GM20431 (cell line): Measurements from ENCODE around the gene TALDO1.

Source experiments
- in situ Hi-C: fragments of 300-500 bp; cut with MseI, MboI; formaldehyde crosslinking; loops from one replicate; pipeline ENCODE4 v1.15.0; 2020; ENCODE audit warnings: low sequenced_read_pairs; ENCODE audit not compliant: unreplicated experiment

Gene TALDO1

DNA sequence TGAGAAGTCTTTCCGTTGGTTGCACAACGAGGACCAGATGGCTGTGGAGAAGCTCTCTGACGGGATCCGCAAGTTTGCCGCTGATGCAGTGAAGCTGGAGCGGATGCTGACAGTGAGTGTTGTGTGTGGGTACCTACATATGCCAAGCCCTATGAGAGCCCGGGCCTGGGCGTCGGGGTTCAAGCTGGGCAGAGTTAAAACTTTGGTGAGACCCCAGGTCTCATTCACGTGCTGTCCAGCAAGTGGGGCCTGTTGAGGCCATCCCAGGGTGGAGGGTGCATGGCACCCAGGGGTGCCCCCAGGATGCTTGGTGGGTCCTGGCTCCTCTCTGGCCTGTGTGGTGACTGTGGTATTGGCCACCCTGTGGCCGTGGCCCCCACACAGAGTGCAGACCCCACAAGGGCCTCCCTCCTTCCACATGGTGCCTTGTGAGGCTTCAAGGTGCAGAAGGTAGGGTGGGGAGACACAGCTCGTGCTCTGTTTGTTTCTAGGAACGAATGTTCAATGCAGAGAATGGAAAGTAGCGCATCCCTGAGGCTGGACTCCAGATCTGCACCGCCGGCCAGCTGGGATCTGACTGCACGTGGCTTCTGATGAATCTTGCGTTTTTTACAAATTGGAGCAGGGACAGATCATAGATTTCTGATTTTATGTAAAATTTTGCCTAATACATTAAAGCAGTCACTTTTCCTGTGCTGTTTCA lies 17.2 kb downstream of the TALDO1 start:
- in situ Hi-C loops = no loop called here

DNA sequence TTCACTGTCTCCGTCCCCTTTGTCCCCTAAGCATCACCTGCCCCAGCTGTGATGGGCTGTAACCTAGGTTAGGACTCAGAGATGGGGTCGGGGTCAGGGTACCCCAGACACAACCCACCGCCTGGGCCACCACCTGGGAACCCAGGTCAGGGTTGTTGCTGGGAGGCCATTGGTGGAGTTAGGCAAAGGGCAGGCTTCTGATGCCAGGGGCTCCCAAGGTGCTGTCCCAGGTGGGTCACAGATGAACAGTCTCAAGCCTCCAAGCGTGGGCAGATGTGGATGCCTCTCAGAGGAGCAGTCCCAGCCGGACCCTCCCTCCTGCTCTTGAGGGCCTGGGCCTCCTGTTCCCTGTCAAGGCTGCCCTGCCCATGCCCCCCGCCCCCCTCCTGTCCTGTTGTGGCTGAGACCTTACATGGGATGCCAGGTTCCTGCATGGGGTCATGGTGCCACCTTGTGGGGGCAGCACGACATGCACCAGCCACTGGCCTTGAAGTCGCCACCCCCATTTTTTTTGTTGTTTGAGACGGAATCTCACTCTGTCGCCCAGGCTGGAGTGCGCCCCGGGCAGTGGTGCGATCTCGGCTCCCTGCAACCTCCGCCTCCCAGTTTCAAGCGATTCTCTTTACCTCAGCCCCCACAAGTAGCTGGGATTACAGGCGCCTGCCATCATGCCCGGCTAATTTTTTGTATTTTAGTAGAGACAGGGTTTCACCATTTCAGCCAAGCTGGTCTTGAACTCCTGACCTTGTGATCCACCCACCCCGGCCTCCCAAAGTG lies 17.9 kb downstream of the TALDO1 start:
- in situ Hi-C loops = no loop called here

DNA sequence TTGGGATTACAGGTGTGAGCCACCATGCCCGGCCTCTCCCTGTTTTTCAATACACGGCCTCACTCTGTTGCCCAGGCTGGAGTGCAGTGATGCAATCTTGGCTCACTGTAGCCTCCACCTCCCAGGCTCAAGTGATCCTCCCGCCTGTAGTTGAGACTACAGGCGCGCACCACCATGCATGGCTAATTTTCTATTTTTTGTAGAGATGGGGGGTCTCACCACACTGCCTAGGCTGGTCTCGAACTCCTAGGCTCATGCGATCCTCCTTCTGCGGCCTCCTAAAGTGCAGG lies 18.5 kb downstream of the TALDO1 start:
- in situ Hi-C loops = no loop called here

DNA sequence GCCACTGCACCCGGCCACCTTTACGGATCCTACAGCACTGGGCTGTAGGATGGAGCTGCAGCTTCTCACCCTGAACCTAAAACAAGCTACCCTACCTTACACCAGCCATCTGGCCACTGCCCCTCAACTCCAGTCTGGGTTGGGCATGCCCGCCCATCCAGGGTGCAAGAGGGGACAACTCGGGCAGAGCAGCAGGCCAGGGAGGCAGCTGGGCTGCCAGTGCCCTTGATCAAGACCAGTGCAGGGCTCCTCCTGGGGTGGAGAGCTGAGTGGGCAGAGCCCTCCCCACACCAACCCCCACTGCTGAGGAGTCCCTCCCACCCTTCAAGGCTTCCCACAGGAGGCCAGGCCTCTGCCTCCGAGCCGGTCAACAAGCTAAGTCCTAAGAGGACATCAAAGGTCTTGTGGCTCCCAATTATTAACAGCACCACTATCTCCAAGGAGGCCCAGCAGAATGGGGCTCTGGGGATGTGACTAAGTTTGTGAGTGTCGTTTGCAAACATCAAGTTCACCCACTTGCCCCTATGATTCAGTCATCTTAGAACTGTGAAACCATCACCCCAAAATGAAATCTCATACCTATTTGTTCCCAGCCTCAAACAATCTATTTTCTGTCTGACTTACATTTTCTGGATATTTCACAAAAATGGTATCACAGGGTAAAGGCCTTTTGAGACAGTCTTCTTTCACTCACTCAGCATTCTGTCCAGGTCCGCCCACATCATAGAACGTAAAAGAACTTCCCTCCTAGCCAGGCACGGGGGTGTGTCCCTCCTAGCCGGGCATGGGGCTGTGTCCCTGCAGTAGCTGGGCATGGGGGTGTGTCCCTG lies 19.1 kb downstream of the TALDO1 start:
- in situ Hi-C loops = no loop called here

DNA sequence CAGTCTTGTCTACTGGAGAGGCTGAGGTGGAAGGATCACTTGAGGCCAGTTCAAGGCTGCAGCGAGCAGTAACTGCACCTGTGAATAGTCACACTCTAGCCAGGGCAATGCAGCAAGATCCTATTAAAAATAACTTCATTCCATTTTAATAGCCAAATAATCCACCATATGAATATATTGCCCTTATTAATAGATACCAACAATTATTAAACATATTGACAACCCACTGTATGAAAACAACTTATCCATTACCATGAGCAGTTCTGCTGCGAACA lies 19.6 kb downstream of the TALDO1 start:
- in situ Hi-C loops = no loop called here

DNA sequence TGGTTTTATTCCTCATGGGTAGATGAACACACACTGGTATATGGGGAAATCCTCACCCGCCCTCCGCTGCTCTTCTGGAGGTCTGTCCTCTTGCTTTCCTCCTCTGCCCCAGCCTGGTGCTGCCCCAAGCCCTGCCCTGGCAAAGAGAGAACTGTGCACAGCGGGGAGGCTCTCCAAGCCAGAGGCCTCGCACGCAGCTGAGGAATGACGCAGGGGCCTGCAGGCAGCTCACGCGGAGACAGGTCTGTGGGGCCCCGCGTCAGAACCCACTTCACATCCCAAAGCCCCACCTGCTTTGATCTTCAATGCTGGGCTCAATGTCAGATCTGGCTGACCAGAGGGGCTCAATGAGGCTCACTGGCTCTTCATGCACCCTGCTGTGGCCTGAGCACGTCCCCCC lies 20.0 kb downstream of the TALDO1 start:
- in situ Hi-C loops = no loop called here

DNA sequence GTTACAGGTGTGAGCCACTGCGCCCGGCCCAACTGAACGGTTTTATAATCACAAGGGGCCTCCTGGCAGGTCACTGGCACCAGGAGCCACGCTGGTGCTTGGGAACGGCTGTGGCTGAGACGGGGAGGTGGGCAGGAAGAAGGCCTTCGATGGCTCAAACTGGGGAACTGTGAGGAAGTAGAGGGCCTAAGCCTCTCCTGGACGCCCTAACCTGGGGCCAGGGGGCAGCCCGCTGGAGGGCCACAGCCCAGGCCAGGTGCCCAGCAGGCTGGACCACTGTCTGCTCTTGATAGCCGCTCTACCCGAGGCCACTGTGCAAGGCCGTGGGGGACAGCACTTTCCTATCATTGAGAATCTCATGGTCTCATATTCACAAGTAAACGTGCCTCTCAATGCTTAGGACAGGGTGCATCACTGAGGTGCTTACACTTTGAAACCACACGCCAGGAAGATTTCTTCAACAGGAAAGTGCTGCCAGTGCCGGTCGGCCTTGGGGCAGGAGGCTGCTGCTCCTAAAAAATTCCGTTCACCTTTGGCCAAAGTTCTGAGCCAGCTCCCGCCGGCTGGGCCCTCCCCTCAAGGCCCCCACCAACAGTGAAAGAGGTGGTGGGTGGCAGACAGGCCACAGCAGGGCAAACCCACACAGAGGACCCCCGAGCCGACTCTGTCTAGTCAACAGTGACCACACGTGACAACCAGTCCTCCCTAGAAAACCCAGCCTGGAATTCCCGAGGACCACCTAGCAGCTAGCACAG lies 22.8 kb downstream of the TALDO1 start:
- in situ Hi-C loops = no loop called here

DNA sequence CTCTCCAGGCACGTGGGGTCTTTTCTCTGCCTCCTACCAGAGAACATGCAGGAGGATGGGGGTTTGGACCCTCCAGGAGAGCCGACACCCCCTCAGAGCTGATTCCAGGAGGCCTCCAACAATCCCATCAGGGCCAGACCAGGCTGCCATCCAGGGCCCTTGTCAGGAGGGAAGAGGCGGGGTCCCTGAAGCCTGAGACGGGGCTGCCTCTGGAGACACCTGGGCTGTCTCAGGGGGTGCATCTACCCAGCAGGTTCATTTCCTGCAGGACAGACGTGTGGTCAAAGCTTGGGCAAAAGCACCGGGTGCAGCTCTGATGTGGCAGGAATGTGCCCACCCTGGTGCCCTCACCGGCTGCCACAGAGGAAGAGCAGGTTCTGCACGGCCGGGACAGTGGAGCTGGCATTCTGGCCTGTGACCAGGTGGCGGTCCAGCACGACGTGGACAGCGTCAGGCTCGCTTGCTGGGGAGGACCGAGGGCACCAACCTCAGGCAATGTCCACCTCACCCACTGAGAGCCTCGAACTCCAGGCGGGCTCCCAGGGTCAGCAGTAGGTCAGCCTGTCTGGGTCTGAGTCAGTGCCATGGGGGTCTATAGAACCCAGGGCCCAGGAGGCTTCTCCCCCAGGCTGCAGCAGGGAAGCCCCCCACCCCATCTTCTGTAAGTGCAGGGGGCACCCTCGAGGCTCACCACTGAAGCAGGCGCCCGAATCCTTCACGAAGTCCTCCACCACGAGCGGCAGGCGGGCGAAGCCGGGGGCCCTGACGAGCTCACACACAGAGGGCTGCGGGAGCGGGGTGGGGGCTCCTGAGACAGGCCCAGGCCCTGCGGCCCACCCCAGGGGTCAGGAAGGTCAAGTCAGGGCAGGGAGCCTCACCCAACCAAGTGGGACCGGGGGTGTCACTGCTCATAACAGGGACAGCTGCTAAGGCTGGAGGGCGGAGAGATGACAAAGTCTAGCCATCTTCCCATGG lies 23.7 kb downstream of the TALDO1 start:
- in situ Hi-C loops = no loop called here

DNA sequence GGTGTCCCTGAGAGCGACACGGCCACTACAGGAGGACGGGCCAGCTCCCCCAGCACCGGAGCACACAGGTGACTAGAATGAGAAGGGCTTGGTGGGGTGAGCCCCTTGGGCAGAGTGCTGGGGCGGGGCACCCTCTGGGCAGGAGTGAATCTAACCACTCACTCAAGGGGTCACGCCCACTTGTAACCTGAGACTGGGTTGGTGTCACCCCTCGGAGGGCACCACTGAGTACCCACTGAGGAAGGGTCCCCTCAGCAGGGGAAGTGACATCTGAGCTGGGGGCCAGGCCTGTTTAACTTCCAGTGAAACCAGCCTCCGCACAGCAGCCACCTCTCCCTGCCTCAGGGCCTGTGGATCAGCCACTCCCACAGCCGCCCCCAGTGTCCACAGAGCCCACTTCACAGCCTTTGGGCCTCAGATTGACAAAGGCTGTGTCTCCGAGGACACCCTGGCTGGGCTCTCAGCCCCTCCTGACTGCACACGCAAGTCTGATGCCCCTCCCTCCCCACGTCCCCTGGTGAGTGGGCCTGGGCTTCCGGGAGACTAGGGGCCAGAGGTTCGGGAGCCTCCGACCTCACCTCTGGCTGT lies 24.4 kb downstream of the TALDO1 start:
- in situ Hi-C loops = no loop called here

DNA sequence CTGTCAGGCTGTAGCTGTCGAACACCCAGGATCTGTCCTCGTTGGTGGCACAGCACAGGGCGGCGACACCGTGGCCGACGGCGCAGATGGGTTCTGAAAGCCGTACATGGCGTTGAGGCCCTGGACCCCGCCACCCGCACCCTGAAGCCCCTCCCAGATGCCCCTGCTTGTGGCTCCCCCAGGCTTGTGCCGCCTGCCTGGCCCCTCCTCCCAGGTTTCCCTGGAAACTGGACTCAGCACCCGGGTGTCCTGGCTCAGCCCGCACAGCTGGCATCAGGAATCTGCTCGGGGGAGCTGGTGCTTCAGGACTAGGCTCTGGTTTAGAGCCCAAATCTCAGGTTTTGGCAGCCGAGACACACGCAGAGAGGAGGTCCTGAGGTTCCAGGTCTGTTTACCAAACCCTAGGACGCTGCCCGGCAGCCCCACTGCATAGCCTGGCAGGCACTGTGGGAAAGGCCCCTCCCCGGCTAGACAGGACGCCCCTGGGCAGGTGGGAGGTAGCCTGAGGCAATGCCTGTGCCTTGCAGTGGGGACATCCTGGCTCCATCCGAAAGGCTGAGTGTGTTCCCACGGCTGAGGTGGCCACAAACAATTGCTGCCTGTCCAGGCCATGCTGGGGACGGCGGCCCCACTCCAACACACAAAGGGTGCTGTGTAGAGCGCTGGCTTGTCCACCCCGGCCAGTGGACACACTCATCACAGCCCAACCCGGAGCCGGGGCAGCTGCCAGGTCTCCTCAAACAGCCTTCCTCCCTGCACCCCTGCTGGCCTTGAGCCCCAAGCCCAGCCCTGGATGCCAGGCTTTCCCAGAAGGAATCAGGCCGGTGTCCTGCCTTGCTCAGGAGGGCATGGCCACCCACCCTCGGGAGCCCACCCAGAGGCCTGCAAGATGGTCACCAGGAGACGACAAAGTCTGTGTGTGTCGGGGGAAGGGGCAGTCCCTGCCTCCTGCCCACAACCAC lies 25.4 kb downstream of the TALDO1 start:
- in situ Hi-C loops = no loop called here

DNA sequence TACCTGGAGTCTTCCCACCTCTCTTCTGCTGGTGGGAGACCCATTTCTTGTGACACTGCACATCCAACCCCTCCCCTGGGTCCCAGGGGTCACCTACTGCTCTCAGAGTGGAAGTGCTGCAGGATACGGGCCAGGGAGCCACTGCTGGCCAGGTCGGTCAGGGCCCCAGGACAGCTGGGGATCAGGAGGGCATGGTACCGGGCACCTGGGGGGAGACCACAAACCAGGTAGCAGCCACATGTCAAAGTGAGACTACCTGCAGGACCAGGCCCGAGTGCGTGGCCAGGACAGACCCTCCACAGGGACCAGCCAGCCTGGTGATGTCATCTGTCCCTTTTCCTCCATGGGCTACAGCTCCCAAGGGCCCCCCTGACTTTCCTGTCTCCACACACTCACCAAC lies 26.2 kb downstream of the TALDO1 start:
- in situ Hi-C loops = no loop called here

DNA sequence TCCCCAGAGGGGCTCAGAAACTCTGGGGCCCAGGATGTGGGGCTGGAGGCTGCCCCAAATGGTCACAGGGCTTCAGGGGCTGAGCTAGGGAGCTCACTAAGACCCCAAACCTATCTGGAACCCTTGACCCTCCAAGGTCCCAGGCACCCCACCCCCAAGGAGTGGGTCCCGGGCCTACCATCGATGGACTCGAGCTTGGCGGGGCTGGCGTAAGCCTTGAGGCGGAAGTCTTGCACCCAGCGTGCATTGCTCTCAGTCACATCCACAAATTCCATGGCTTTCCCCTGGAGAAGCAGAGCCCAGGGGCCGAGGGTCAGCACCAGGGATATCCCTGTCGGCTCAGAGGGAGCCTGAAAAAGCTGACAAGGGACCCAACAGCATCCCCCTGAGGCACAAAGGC lies 26.6 kb downstream of the TALDO1 start:
- in situ Hi-C loops = no loop called here

DNA sequence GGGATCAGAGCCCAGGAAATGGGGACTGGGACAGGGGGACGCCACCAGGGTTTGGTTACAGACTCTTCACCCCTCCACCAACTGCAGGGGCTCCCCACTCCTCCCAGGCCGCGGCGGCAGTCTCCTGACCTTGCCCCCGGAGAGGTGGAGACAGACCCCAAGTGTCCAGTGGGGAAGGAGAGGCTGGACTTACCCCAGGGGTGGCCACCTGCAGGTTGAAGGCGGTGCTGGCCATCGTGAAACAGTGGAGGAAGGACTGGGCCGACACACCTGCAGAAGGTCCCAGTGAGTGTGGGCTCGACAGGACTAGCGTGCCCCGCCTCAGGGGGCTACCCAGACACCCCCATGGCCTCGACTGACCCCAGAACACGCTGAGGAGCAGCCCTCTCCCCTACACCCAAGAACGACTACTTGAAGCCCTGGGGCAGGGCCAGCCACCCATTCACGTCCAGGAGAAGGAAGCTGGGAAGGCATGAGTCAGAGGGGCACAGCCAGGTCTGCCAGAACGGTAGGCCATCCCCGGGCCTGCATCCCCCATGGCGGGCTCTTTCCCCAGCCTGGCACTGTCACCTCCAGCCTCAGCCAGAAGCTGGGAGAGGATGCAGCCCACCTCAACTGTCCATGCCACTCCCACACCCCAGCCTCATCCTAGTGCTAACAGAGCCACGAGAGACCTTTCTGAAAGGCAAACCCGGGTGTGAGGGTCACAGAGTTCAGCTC lies 27.8 kb downstream of the TALDO1 start:
- in situ Hi-C loops = no loop called here

DNA sequence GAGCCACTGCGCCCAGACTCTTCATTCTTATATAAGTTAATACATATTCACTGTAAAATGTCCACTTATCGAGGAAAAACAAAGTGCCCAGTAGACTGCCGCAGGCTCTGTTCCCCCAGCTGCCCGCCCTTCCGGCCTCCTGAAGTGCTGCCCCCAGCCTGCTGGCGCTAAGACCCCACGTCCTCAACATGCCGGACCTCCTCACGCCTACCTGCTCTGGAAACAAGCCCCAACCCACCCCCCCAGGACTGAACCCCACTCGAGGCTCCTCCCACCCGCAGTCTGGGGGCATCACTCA lies 28.9 kb downstream of the TALDO1 start:
- in situ Hi-C loops = no loop called here

DNA sequence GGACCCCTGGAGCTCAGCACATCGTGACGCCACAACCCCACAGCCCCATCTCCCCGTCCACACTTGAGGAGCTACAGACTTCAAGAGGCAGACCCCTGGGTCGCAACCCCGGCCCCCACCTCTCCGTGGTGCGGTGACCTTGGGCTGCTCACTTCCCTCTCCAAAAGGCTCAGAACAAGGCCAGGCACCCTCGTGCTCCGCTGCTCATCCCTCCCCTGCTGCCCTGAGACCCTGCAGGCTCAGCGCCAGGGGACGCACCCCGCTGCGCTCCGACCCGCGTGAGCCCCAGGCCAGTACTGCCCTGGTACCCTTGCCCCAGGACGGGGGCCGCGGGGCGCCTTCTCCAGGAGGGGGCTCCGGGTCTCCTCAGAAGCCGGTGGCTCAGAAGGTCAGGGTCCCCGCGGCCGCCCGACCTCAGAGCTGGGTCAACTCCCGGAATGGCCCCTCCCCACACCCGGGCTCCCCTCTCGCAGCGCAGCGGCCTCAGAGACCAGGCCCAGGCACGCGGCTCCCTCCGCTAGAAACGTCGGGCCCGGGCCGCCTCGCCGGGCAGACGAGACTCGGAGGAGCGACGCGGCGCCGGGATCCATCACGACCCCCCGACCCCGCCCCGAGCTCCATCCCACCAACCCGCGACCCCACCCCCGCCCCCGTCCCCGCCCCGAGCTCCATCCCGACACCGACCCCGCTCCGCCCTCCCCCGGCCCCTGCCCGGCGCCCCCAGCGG lies 29.5 kb downstream of the TALDO1 start:
- in situ Hi-C loops = no loop called here

DNA sequence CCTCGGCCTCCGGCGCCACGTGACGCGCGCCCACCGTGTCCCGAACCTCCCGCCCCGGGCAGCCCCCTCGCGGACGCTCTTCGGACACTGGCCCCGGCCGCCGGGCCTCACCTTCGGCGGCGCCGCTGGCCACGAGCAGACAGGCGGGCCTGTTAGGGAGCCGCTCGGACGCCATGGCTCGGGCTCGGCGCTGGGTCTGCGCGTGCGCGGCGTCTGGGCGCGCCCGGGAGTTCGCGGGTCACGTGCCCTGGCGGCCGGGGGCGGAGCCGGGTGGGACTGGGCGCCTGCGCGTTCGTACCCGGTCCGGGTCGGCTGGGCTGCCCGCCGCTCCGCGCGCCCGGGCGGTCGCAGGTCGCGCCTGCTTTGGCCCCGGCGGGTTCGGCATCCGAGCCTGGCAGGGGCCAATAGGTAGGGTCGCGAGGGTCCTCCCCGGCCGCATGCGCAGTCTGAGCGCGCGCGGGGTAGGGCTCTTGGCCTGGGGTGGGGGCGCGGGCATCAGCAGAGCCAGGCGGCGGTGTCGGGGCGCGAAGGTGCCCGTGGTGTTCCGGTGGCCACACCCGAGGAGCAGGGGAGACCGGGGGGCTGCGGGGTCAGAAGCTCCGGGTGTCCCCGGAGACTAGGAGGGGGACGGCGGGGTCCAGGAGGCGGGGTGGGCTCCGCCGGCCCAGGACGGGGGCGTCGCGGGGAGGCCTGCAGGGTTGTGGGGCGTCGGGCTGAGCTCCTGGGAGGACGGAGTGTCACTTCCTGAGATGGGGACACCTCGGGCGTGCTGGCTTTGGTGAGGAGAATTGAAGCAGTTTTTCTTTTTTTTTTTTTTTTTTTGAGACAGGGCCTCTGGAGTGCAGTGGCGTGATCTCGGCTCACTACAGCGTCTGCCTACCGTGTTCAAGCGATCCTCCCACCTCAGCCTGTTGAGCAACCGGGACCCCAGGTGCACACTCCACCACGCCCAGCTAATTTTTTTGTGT lies 30.3 kb downstream of the TALDO1 start, which contains the start of gene GATD1:
TSS of gene GATD1 (minus strand) at position 200 of the 968 bp plus-strand sequence. CDS start at position 175, 25 bp downstream.
- in situ Hi-C loops = no loop called here
